ENCODE measurements around the gene MSX1. TPM values are rescaled to one million over a fixed set of nuclear protein-coding genes. Genes with fewer than 3 reads are reported as not detected.
A peak's percentile ranks its signal among the peaks of the same experiment; 100 is the strongest.

The MSX1 gene
- total RNA-seq, 1 donor from 2014 or later = 2.1 TPM

DNA sequence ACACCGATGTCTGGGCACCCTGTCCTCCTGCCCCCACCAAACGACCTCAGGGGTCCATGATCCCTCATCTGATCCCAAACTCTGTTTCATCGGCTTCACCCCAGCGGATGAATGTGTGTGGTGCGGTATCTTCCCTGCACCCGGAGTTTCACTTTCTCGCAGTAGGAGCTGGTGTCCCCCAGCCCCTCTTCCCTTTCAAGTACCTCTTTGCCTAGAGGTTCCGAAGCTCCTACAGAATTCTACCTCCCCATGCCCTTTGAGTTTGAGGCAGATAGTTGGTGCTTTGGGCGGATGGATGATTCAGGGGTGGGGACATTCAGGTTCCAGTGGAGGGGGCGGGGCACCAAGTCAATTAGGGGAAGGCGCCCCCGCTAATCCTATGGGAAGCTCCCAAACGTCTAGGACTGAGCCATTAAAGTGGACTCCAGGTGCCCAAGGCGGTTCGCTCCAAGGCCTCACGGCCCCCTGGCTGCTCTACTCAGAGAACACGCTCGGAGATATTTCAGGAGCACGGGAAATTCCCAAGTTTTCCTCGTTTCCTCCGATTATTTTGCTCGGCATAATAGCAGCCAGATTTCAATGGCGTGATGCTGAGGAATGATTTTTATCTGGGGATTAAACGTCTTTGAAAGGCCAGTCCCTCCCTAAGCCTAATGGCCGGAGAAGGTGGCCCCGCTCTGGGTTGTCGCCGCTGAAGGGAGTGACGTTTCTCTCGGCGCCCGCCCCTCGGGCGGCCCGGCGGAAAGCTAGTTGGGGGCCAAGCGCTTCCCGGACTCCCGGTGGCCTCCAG is 1.3 kb downstream of the MSX1 start:
- ATAC-seq (no peak), DNase-seq (no peak)
- Histone ChIP-seq H3K9me3 (no peaks in the 10 kb centered on the region), H3K27me3 (ENCODE audit: low read depth) (peaks cover 90% of the 10 kb centered on the region), H3K36me3 (no peaks in the 10 kb centered on the region), H3K27ac (peak overlapping the region; percentile 36), H3K4me3 (peak overlapping the region; percentile 70), H3K4me1 (peaks cover 29% of the 10 kb centered on the region)
- intact Hi-C loops (cut with DNase I) = no loop called here
- TF ChIP-seq, protein P1, sequence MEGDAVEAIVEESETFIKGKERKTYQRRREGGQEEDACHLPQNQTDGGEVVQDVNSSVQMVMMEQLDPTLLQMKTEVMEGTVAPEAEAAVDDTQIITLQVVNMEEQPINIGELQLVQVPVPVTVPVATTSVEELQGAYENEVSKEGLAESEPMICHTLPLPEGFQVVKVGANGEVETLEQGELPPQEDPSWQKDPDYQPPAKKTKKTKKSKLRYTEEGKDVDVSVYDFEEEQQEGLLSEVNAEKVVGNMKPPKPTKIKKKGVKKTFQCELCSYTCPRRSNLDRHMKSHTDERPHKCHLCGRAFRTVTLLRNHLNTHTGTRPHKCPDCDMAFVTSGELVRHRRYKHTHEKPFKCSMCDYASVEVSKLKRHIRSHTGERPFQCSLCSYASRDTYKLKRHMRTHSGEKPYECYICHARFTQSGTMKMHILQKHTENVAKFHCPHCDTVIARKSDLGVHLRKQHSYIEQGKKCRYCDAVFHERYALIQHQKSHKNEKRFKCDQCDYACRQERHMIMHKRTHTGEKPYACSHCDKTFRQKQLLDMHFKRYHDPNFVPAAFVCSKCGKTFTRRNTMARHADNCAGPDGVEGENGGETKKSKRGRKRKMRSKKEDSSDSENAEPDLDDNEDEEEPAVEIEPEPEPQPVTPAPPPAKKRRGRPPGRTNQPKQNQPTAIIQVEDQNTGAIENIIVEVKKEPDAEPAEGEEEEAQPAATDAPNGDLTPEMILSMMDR (IDR thresholded peaks at IDR 0.05) = no peak

GRCh38 chr4:4861390-4862018 is 2.0 kb downstream of the MSX1 start:
- peak overlapping the region; percentile 14 for H3K27ac ChIP-seq
- H3K9me3 ChIP-seq = no peaks in the 10 kb centered on the region
- ATAC-seq (no peak), DNase-seq (no peak)
- intact Hi-C loops (cut with DNase I) = no loop called here
- H3K4me3 ChIP-seq = peak overlapping the region; percentile 70
- peaks cover 29% of the 10 kb centered on the region for H3K4me1 ChIP-seq
- TF ChIP-seq, protein P1 (IDR thresholded peaks at IDR 0.05) = no peak
- no peaks in the 10 kb centered on the region for H3K36me3 ChIP-seq
- peaks cover 90% of the 10 kb centered on the region for H3K27me3 ChIP-seq (ENCODE audit: low read depth)

- TF ChIP-seq, protein P1 (IDR thresholded peaks at IDR 0.05) = no peak
- no peaks in the 10 kb centered on the region for H3K36me3 ChIP-seq
- H3K9me3 ChIP-seq = no peaks in the 10 kb centered on the region
- no peak overlapping the region for H3K27ac ChIP-seq
- H3K4me1 ChIP-seq = peaks cover 29% of the 10 kb centered on the region
- no peak overlapping the region for H3K4me3 ChIP-seq
- intact Hi-C loops (cut with DNase I) = no loop called here
- ATAC-seq (no peak), DNase-seq (no peak)
- peaks cover 90% of the 10 kb centered on the region for H3K27me3 ChIP-seq (ENCODE audit: low read depth)
These were observed 2.6 kb downstream of the MSX1 start for GRCh38 chr4:4862071-4862551.

GRCh38 chr4:4862665-4863482 is 3.4 kb downstream of the MSX1 start:
- ATAC-seq (no peak), DNase-seq (no peak)
- TF ChIP-seq, protein P1 (IDR thresholded peaks at IDR 0.05) = no peak
- H3K36me3 ChIP-seq = no peaks in the 10 kb centered on the region
- peaks cover 29% of the 10 kb centered on the region for H3K4me1 ChIP-seq
- peaks cover 91% of the 10 kb centered on the region for H3K27me3 ChIP-seq (ENCODE audit: low read depth)
- no peak overlapping the region for H3K27ac ChIP-seq
- intact Hi-C loops (cut with DNase I) = no loop called here
- no peaks in the 10 kb centered on the region for H3K9me3 ChIP-seq
- no peak overlapping the region for H3K4me3 ChIP-seq

GRCh38 chr4:4864443-4864939 is 5.0 kb downstream of the MSX1 start:
- Histone ChIP-seq H3K27ac (no peak overlapping the region), H3K27me3 (ENCODE audit: low read depth) (peaks cover 97% of the 10 kb centered on the region), H3K4me3 (no peak overlapping the region), H3K9me3 (no peaks in the 10 kb centered on the region), H3K36me3 (no peaks in the 10 kb centered on the region), H3K4me1 (peaks cover 29% of the 10 kb centered on the region)
- TF ChIP-seq, protein P1 (IDR thresholded peaks at IDR 0.05) = no peak
- DNase-seq (no peak), ATAC-seq (no peak)
- intact Hi-C loops (cut with DNase I) = no loop called here

Data from lower lobe of right lung (tissue), 2 donors.